Measurements from ENCODE around the gene TMEM135. TPM values are rescaled to one million over a fixed set of nuclear protein-coding genes. Genes with fewer than 3 reads are reported as not detected.

Gene TMEM135
- total RNA-seq, 3 donors from 2014 or later: 38.3 to 46.8 (median 43.2) TPM

DNA sequence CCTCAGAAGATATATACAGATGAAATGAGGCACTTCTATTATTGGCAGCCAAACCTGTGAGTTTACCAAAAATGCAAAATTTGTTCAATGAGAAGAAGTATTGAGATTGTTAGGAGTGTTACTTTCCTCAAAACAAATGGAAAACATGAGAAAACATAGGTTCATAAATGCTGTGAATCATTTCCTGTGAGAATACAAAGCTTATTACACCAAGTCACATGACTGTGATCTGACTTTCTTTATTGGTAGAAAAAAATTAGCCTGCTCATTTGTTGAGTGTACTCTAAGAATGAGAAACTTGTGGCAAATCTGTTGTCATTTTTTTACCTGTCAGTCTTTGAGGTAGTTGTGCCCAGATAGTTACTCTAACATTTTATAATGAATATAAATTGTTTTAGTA lies 215.1 kb downstream of the TMEM135 start:
- Histone ChIP-seq H3K4me3 (no peak overlapping the region), H3K36me3 (no peaks in the 10 kb centered on the region), H3K4me1 (no peaks in the 10 kb centered on the region), H3K27ac (no peak overlapping the region), H3K9me3 (no peaks in the 10 kb centered on the region), H3K27me3 (no peaks in the 10 kb centered on the region)
- intact Hi-C loops (cut with DNase I; ENCODE audit: low total_unique reads): no loop called here
- no peak for DNase-seq (ENCODE audit: low spot score in 2 of 2)
- no peak for TF ChIP-seq POLR2A (IDR thresholded peaks at IDR 0.05)
- TF ChIP-seq, protein P1, sequence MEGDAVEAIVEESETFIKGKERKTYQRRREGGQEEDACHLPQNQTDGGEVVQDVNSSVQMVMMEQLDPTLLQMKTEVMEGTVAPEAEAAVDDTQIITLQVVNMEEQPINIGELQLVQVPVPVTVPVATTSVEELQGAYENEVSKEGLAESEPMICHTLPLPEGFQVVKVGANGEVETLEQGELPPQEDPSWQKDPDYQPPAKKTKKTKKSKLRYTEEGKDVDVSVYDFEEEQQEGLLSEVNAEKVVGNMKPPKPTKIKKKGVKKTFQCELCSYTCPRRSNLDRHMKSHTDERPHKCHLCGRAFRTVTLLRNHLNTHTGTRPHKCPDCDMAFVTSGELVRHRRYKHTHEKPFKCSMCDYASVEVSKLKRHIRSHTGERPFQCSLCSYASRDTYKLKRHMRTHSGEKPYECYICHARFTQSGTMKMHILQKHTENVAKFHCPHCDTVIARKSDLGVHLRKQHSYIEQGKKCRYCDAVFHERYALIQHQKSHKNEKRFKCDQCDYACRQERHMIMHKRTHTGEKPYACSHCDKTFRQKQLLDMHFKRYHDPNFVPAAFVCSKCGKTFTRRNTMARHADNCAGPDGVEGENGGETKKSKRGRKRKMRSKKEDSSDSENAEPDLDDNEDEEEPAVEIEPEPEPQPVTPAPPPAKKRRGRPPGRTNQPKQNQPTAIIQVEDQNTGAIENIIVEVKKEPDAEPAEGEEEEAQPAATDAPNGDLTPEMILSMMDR (IDR thresholded peaks at IDR 0.05): no peak
- no peak for TF ChIP-seq POLR2AphosphoS5 (IDR thresholded peaks at IDR 0.05)

DNA sequence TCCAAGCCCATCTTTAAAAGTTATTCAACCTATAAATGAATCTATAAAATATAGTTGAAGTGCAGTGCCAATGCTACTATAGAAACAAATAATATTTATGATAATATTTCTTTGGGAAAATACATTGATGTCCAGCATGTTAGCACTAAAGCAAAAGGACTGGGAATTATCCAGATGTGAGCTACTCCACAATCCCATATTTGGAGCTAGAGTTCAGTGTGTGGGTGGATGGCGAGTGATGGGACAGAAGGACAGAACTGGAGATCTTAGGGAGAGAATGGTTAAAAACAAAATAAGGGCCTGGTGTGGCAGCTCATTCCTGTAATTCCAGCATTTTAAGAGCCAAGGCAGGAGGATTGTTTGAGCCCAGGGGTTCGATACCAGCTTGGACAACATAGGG lies 216.8 kb downstream of the TMEM135 start:
- Histone ChIP-seq H3K27ac (no peak overlapping the region), H3K27me3 (no peaks in the 10 kb centered on the region), H3K9me3 (no peaks in the 10 kb centered on the region), H3K36me3 (no peaks in the 10 kb centered on the region), H3K4me3 (no peak overlapping the region), H3K4me1 (no peaks in the 10 kb centered on the region)
- no peak for DNase-seq (ENCODE audit: low spot score in 2 of 2)
- intact Hi-C loops (cut with DNase I; ENCODE audit: low total_unique reads): no loop called here
- TF ChIP-seq POLR2A (IDR thresholded peaks at IDR 0.05) (no peak), POLR2AphosphoS5 (IDR thresholded peaks at IDR 0.05) (no peak)
- TF ChIP-seq, protein P1 (IDR thresholded peaks at IDR 0.05): no peak

DNA sequence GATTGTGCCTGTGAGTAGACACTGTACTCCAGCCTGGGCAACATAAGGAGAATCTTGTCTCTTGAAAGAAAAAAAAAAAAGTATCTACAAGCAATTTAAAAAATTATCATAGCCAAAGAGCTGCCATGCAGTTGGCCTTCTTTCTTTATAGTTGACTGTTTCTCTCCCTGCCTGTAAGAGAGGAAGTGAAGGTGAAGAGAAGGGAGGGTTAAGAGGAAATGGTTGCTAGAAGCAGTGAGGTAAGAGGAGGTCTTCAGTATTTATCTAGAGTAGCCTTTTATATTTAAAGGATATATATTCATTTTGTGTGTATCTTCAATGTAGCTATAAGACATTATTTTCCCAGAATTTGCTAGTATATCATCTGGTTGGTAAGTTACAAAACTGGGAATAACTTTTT lies 217.9 kb downstream of the TMEM135 start:
- Histone ChIP-seq H3K4me3 (no peak overlapping the region), H3K4me1 (no peaks in the 10 kb centered on the region), H3K9me3 (no peaks in the 10 kb centered on the region), H3K36me3 (no peaks in the 10 kb centered on the region), H3K27ac (no peak overlapping the region), H3K27me3 (no peaks in the 10 kb centered on the region)
- intact Hi-C loops (cut with DNase I; ENCODE audit: low total_unique reads): no loop called here
- no peak for DNase-seq (ENCODE audit: low spot score in 2 of 2)
- TF ChIP-seq POLR2A (IDR thresholded peaks at IDR 0.05) (no peak), POLR2AphosphoS5 (IDR thresholded peaks at IDR 0.05) (no peak)

DNA sequence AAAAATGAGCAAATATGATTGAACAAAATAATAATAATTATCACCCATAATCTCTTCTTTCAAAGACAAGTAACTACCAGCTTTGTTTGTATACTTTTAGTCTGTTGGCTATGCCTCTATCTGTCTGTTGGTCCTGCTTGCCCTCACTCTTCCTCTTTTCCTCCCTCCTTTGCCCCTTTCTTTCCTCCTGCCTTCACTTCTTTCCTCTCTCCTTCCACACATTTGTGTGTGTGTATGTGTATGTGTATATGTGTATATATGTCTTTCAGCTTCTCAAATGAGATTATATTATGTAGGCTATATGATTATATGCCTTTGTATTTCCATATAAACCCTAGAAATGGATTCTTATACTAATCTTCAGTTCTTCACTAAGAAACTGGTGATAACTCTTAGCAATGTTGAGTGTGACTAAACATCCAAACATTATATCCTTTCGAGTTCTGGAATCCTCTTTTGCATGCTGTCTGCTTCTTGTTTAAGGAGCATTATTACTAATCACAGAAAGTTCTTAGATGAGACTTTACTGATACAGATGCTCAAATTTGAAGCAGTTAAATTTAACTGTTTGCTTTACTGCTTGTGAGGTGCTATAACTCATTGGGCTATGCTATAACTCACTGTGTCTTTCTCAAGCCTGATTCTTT lies 219.1 kb downstream of the TMEM135 start:
- intact Hi-C loops (cut with DNase I; ENCODE audit: low total_unique reads): no loop called here

DNA sequence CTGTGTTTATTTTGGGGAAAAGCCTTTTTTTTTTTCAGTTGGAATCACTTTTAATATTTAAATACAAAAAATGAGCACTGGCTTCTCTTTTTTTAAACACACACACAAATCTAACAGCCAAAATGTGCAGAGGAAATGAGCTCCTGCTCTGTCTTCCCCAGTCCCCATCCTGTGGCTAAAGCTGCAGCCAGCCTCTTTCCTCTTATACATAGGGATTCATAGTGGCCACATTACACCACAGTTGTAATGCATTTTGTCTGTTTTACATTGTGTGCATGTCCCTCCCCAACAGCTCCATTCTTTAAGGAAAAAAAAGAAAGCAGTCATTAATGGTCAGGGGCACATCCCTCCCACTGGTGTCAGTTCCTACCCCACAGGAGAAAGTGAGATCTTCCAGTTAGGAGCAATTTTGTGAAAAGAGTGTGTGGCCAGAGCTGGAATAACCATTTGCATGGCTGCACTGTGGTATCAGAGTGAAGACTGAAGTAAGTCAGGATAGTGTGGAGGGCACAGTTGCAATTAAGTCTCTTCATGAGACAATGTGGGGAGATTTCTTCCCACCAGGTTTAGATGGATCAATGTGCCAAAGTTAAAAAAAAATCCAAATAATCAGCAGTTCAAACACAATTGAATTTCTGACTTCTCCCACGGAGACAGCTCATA lies 220.6 kb downstream of the TMEM135 start:
- no peak overlapping the region for H3K4me3 ChIP-seq
- H3K9me3 ChIP-seq: no peaks in the 10 kb centered on the region
- intact Hi-C loops (cut with DNase I; ENCODE audit: low total_unique reads): no loop called here
- H3K27me3 ChIP-seq: no peaks in the 10 kb centered on the region
- no peak overlapping the region for H3K27ac ChIP-seq
- DNase-seq (ENCODE audit: low spot score in 2 of 2): no peak
- TF ChIP-seq POLR2AphosphoS5 (IDR thresholded peaks at IDR 0.05): no peak
- TF ChIP-seq POLR2A (IDR thresholded peaks at IDR 0.05): no peak
- TF ChIP-seq, protein P1 (IDR thresholded peaks at IDR 0.05): no peak
- no peaks in the 10 kb centered on the region for H3K36me3 ChIP-seq
- H3K4me1 ChIP-seq: no peaks in the 10 kb centered on the region

More for the DNA sequence above, 219.1 kb downstream of the TMEM135 start:
- H3K36me3 ChIP-seq: no peaks in the 10 kb centered on the region
- no peak overlapping the region for H3K4me3 ChIP-seq
- H3K27ac ChIP-seq: no peak overlapping the region
- no peaks in the 10 kb centered on the region for H3K9me3 ChIP-seq
- no peak for DNase-seq (ENCODE audit: low spot score in 2 of 2)
- no peaks in the 10 kb centered on the region for H3K27me3 ChIP-seq
- TF ChIP-seq POLR2A (IDR thresholded peaks at IDR 0.05) (no peak), POLR2AphosphoS5 (IDR thresholded peaks at IDR 0.05) (no peak)
- TF ChIP-seq, protein P1 (IDR thresholded peaks at IDR 0.05): no peak
- no peaks in the 10 kb centered on the region for H3K4me1 ChIP-seq

Measured in breast epithelium (tissue), 4 donors.